Gastrocnemius medialis (tissue), 4 donors: ENCODE measurements around the gene SNX22. TPM values are rescaled to one million over a fixed set of nuclear protein-coding genes. Genes with fewer than 3 reads are reported as not detected.
"Not testable (repeated sequence)": the region's sequence is repeated elsewhere in the genome, so short reads cannot be mapped to it uniquely, and the experiment has no call there.

ENCODE experiments used
- ATAC-seq, 2 donors: fragments of 150-250 bp; one replicate each; pipeline ENCODE4 v1.9.1; 2016
- DNase-seq, 2 donors: peaks; one replicate each; pipeline ENCODE4 v3.0.0-alpha.2; 2019
- H3K27ac ChIP-seq, 4 donors: fragments of 200-600 bp; sonication (generic); 1 replicate in 1 of 4; 2 replicates in 3 of 4; pipeline ENCODE4 v1.5.1; 2016 to 2018; ENCODE audit warnings: mild to moderate bottlenecking in 2 of 4, moderate library complexity in 1 of 4
- H3K27me3 ChIP-seq, 3 donors: fragments of 200-600 bp; sonication (generic) in 2 of 3; 1 replicate in 1 of 3; 2 replicates in 2 of 3; pipeline versions ENCODE4 v1.5.1 to v1.6.0; 2016 to 2019; ENCODE audit warnings: mild to moderate bottlenecking in 1 of 3, moderate library complexity in 1 of 3
- H3K36me3 ChIP-seq, 2 donors: fragments of 200-600 bp; sonication (generic) in 1 of 2; one replicate each; pipeline ENCODE4 v1.5.1; 2017 to 2018
- H3K4me1 ChIP-seq, 2 donors: fragments of 200-600 bp; sonication (generic) in 1 of 2; one replicate each; pipeline ENCODE4 v1.5.1; 2016 to 2017; ENCODE audit warnings: mild to moderate bottlenecking in 2 of 2
- H3K4me3 ChIP-seq, 4 donors: fragments of 200-600 bp; sonication (generic) in 3 of 4; 1 replicate in 1 of 4; 2 replicates in 3 of 4; pipeline ENCODE4 v1.5.1; 2016 to 2019; ENCODE audit warnings: mild to moderate bottlenecking in 2 of 4
- H3K9me3 ChIP-seq, 3 donors: fragments of 200-600 bp; sonication (generic) in 2 of 3; 1 replicate in 1 of 3; 2 replicates in 2 of 3; pipeline ENCODE4 v1.5.1; 2016 to 2019
- CTCF ChIP-seq, 5 experiments: fragments of 450-650 bp in 3 of 5; fragments of 200-600 bp in 2 of 5; sonication (generic) in 2 of 5; IDR thresholded peaks in 4 of 5; conservative IDR thresholded peaks in 1 of 5; 1 replicate in 4 of 5; 2 replicates in 1 of 5; pipeline ENCODE4 v1.5.1; 2016 to 2019; ENCODE audit warnings: antibody characterized with exemption in 5 of 5, mild to moderate bottlenecking in 3 of 5, moderate library complexity in 3 of 5
- POLR2A ChIP-seq, 2 donors: fragments of 450-650 bp; IDR thresholded peaks; one replicate each; pipeline ENCODE4 v1.6.1; 2017; ENCODE audit warnings: antibody characterized with exemption in 2 of 2, mild to moderate bottlenecking in 2 of 2, moderate library complexity in 2 of 2
- in situ Hi-C, 4 donors: fragments of 200-750 bp; cut with MboI; loops; one replicate each; pipeline versions ENCODE4 v1.15.0 to v1.8.0; 2017; ENCODE audit warnings: low sequenced_read_pairs in 4 of 4
- intact Hi-C: fragments of 100-400 bp; cut with DNase I; formaldehyde crosslinking; loops from one replicate; pipeline ENCODE4 v1.15.1; 2023; ENCODE audit warnings: low total_unique reads
- total RNA-seq, 4 donors: library from RNA; depleted of rRNA; stranded (reverse); fragments of >200 nt; gene quantifications; one replicate each; pipeline versions ENCODE4 v1.1.0 to v1.2.3, GENCODE V29; 2016

The SNX22 gene
- under 1 TPM in 2 of 4 donors, not detected in 2; 0.09 to 0.87 TPM for total RNA-seq

GRCh38 chr15:64151727-64152506 lies at the start of gene SNX22:
Gene SNX22 (plus strand): TSS chr15:64151731. CDS start chr15:64151776, 45 bp downstream.
- intact Hi-C loops = loop anchor here (10.0 kb wide), 1 partner anchor 397 kb away; no protein-coding TSS in a partner anchor
- Histone ChIP-seq H3K27me3 (peaks cover 12 to 19% (median 18%) of the 10 kb centered on the region in 3 donors), H3K27ac (no peak within 1 kb of the TSS), H3K4me3 (peak within 1 kb of the TSS; percentile 39 to 53 (median 48)), H3K9me3 (no peaks in the 10 kb centered on the region), H3K36me3 (peaks cover 0 to 28% of the 10 kb centered on the region in 2 donors), H3K4me1 (peaks cover 16 to 27% of the 10 kb centered on the region in 2 donors)
- ATAC-seq (no peak), DNase-seq (no peak)
- in situ Hi-C loops = no loop called here
- TF ChIP-seq POLR2A (IDR thresholded peaks at IDR 0.05) (no peak), CTCF (IDR thresholded peaks at IDR 0.05 in 4 of 5, conservative IDR thresholded peaks at IDR 0.05 in 1 of 5) (no peak)

DNA sequence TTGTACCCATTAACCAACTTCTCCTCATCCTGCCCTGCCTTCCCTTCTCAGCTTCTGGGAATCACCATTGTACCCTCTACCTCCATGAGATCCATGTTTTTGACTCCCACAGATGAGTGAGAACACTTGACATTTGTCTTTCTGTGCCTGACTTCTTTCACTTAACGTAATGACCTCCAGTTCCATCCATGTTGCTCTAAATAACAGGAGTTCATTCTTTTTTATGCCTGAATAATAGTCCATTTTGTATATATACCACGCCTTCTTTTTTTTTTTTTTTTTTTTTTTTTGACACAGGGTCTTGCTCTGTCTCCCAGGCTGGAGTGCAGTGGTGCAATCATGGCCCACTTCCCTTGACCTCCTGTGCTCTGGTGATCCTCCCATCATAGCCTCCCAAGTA lies 49.0 kb upstream of the SNX22 start:
- DNase-seq = no peak
- intact Hi-C loops (loop anchor here (10.0 kb wide), 1 partner anchor 252 kb away; the partner anchor contains the start of gene CSNK1G1), in situ Hi-C loops (no loop called here)
- no peak overlapping the region for H3K27ac ChIP-seq
- no peaks in the 10 kb centered on the region for H3K9me3 ChIP-seq
- H3K4me1 ChIP-seq = peaks cover 51 to 86% of the 10 kb centered on the region in 2 donors
- ATAC-seq = no peak
- TF ChIP-seq CTCF (IDR thresholded peaks at IDR 0.05 in 4 of 5, conservative IDR thresholded peaks at IDR 0.05 in 1 of 5) (no peak), POLR2A (IDR thresholded peaks at IDR 0.05) (no peak)
- no peak overlapping the region for H3K4me3 ChIP-seq
- no peaks in the 10 kb centered on the region for H3K36me3 ChIP-seq
- H3K27me3 ChIP-seq = no peaks in the 10 kb centered on the region

- TF ChIP-seq CTCF (IDR thresholded peaks at IDR 0.05 in 4 of 5, conservative IDR thresholded peaks at IDR 0.05 in 1 of 5) = no peak
- no peak for TF ChIP-seq POLR2A (IDR thresholded peaks at IDR 0.05)
- Histone ChIP-seq H3K4me3 (no peak overlapping the region), H3K4me1 (peaks cover 43 to 85% of the 10 kb centered on the region in 2 donors), H3K27ac (peak overlapping the region; percentile 62 to 85 (median 78)), H3K9me3 (no peaks in the 10 kb centered on the region), H3K27me3 (no peaks in the 10 kb centered on the region), H3K36me3 (no peaks in the 10 kb centered on the region)
- in situ Hi-C loops = no loop called here
- peak; percentile 94 to 98 for ATAC-seq
- intact Hi-C loops = loop anchor here (5.0 to 10.0 kb wide), 2 partner anchors 57 to 250 kb away; partner anchors contain the start of genes CSNK1G1 and PPIB
- DNase-seq = peak; percentile 64
Observed at GRCh38 chr15:64105113-64105704, 46.3 kb upstream of the SNX22 start.

DNA sequence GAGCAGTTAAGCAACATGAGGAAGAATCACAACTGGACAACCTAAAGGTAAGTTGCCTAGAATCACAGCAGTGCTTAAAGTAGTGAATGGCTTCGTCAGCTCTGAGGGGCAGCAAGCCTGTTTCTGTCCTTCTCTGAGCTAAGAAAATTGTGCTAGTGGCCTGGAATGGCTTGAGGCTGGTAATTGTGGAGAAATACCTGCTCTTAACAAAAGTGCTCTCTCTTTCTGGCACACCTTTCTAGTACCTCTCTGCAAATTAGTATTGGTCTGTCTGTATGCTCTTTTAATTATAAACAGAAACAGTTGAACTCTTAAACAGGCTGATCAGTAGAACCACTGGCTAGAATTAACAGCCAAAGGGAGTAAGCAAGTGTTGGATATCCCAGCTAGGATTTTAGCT lies 44.2 kb upstream of the SNX22 start:
- intact Hi-C loops (loop anchor here (5.0 to 10.0 kb wide), 2 partner anchors 55 to 247 kb away; partner anchors contain the start of genes CSNK1G1 and PPIB), in situ Hi-C loops (no loop called here)
- Histone ChIP-seq H3K4me3 (no peak overlapping the region), H3K4me1 (peaks cover 63 to 96% of the 10 kb centered on the region in 2 donors), H3K36me3 (peaks cover 0 to under 1% of the 10 kb centered on the region in 2 donors), H3K27ac (peak overlapping the region in 2 of 4 donors; percentile 13 to 55), H3K9me3 (no peaks in the 10 kb centered on the region), H3K27me3 (no peaks in the 10 kb centered on the region)
- DNase-seq (no peak), ATAC-seq (no peak)
- TF ChIP-seq POLR2A (IDR thresholded peaks at IDR 0.05) = no peak
- no peak for TF ChIP-seq CTCF (IDR thresholded peaks at IDR 0.05 in 4 of 5, conservative IDR thresholded peaks at IDR 0.05 in 1 of 5)

DNA sequence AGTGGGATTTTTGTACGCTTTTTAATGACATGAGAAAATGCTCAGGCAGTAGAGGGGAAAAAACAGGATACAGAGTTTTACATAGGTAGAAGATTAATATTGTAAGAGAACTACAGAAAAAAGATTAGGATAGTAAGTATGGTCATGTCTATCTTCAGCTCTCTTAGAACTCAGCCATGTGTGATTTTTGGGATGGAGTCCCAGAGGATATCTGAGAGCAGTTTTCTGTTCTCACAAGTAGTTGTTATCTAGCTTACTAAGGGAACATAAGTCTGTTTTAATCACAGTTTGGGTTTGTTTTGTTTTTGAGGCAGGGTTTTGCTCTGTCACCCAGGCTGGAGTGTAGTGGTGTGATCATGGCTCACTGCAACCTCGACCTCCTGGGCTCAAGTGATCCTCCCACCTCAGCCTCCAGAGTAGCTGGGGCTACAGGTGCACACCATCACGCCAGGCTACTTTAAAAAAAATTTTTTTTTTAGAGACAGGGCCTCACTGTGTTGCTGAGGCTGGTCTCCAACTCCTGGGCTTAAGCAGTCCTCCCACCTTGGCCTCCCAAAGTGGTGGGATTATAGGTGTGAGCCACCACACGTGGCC lies 41.3 kb upstream of the SNX22 start:
- H3K27me3 ChIP-seq, H3K4me3 ChIP-seq, in situ Hi-C loops, DNase-seq, H3K9me3 ChIP-seq, intact Hi-C loops: not testable (repeated sequence)
- peaks cover 64 to 78% of the 10 kb centered on the region in 2 donors for H3K4me1 ChIP-seq
- peak in 1 of 2 donors; percentile 71 for ATAC-seq
- peak overlapping the region; percentile 9 to 70 (median 37) for H3K27ac ChIP-seq
- peaks cover 0 to 29% of the 10 kb centered on the region in 2 donors for H3K36me3 ChIP-seq
